ENCODE data around the gene BTBD3.

DNA sequence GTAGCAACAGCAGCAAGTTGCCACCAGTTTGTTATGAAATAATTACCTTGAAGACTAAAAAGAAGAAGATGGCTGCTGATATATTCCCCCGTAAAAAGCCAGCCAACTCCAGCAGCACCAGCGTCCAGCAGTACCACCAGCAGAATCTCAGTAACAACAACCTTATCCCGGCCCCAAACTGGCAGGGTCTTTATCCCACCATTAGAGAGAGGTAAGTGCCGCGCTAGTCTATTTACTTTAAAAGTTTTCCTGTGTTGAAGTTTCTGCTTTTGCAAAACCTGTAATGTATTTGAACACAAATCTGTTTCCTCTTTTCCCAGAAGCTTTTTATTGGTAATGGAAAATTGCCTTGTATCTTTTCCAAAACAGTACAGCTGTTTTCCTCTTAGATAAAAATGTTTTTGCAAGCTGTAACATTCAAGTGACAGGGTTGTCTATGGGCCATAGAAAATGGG is 725 bp downstream of the BTBD3 start:
- TF ChIP-seq EZH2phosphoT487 (IDR thresholded peaks at IDR 0.05; ENCODE audit: borderline replicate concordance, low read depth, low read length): no peak
- TF ChIP-seq, protein P1, sequence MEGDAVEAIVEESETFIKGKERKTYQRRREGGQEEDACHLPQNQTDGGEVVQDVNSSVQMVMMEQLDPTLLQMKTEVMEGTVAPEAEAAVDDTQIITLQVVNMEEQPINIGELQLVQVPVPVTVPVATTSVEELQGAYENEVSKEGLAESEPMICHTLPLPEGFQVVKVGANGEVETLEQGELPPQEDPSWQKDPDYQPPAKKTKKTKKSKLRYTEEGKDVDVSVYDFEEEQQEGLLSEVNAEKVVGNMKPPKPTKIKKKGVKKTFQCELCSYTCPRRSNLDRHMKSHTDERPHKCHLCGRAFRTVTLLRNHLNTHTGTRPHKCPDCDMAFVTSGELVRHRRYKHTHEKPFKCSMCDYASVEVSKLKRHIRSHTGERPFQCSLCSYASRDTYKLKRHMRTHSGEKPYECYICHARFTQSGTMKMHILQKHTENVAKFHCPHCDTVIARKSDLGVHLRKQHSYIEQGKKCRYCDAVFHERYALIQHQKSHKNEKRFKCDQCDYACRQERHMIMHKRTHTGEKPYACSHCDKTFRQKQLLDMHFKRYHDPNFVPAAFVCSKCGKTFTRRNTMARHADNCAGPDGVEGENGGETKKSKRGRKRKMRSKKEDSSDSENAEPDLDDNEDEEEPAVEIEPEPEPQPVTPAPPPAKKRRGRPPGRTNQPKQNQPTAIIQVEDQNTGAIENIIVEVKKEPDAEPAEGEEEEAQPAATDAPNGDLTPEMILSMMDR (conservative IDR thresholded peaks at IDR 0.05; ENCODE audit: low read length): no peak

All from OCI-LY7 (cell line).